GM19324 (cell line): ENCODE results near the gene NTN5.
"Not testable (repeated sequence)": the region's sequence is repeated elsewhere in the genome, so short reads cannot be mapped to it uniquely, and the experiment has no call there.

Experiments
- ATAC-seq: cut with Tn5 transposase; IDR thresholded peaks from one replicate; pipeline ENCODE4 v1.9.1; 2021; ENCODE audit warnings: mild to moderate bottlenecking, moderate library complexity; ENCODE audit not compliant: unreplicated experiment, low FRiP score

NTN5 gene

GRCh38 chr19:48671446-48671995 is 1.3 kb downstream of the NTN5 start:
- no peak for ATAC-seq

GRCh38 chr19:48670699-48671445 is 1.9 kb downstream of the NTN5 start:
- no peak for ATAC-seq

- ATAC-seq = no peak
Measured at GRCh38 chr19:48669903-48670668, 2.7 kb downstream of the NTN5 start.

GRCh38 chr19:48668761-48669160 is 4.1 kb downstream of the NTN5 start:
- ATAC-seq = no peak

- ATAC-seq = no peak
Measured at GRCh38 chr19:48668332-48668731, 4.5 kb downstream of the NTN5 start.

- ATAC-seq = no peak
Measured at GRCh38 chr19:48665786-48666185, 7.0 kb downstream of the NTN5 start.

GRCh38 chr19:48664476-48664875 is 8.3 kb downstream of the NTN5 start:
- no peak for ATAC-seq

GRCh38 chr19:48663667-48664066 is 9.2 kb downstream of the NTN5 start:
- ATAC-seq = no peak

GRCh38 chr19:48661711-48662090 is 11.1 kb downstream of the NTN5 start:
- no peak for ATAC-seq

GRCh38 chr19:48660852-48661710 is 11.7 kb downstream of the NTN5 start:
- ATAC-seq = peak; percentile 83

- ATAC-seq = no peak
Measured at GRCh38 chr19:48659768-48660167, 13.0 kb downstream of the NTN5 start.

GRCh38 chr19:48658483-48658882 is 14.3 kb downstream of the NTN5 start:
- ATAC-seq = no peak

GRCh38 chr19:48657828-48658227 is 15.0 kb downstream of the NTN5 start:
- ATAC-seq = not testable (repeated sequence)

- ATAC-seq = no peak
Measured at GRCh38 chr19:48656840-48657474, 15.9 kb downstream of the NTN5 start.

GRCh38 chr19:48654299-48655059 is 18.3 kb downstream of the NTN5 start:
- no peak for ATAC-seq

GRCh38 chr19:48651683-48652048 is 21.2 kb downstream of the NTN5 start:
- ATAC-seq = no peak

GRCh38 chr19:48650974-48651682 is 21.7 kb downstream of the NTN5 start:
- ATAC-seq = no peak

- ATAC-seq = no peak
Measured at GRCh38 chr19:48648134-48648533, 24.7 kb downstream of the NTN5 start.

GRCh38 chr19:48646722-48647216 is 26.0 kb downstream of the NTN5 start:
- no peak for ATAC-seq
